ENCODE results near the gene SIL1. TPM values are rescaled to one million over a fixed set of nuclear protein-coding genes. Genes with fewer than 3 reads are reported as not detected.

SIL1 gene
- total RNA-seq, 4 donors from 2014 or later = 41.4 to 63.1 (median 52.8) TPM

DNA sequence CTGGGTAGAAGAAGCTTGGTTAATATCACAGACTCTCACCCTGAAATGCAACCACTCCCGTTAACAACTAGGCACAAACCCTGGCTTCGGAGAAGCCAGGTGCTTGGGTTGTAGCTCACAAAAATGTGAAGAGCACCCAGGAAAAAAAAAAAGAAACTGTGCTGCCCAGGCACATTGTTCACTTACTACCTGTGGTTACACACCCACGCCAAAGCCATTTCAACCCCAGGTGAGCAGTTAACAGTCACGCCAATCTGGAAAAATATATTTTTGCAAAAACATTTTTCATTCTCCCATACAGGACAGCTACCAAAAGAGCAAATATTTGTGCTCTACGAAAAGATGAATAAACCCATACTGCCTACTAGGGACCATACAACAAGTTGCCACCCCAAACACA is 49.2 kb downstream of the SIL1 start:
- H3K27ac ChIP-seq = no peak overlapping the region
- H3K4me3 ChIP-seq = no peak overlapping the region
- no peaks in the 10 kb centered on the region for H3K36me3 ChIP-seq
- DNase-seq (ENCODE audit: low spot score in 2 of 2) = no peak
- H3K4me1 ChIP-seq = peaks cover 0 to 51% (median 14%) of the 10 kb centered on the region in 4 donors
- H3K27me3 ChIP-seq = no peaks in the 10 kb centered on the region
- TF ChIP-seq, protein P1, sequence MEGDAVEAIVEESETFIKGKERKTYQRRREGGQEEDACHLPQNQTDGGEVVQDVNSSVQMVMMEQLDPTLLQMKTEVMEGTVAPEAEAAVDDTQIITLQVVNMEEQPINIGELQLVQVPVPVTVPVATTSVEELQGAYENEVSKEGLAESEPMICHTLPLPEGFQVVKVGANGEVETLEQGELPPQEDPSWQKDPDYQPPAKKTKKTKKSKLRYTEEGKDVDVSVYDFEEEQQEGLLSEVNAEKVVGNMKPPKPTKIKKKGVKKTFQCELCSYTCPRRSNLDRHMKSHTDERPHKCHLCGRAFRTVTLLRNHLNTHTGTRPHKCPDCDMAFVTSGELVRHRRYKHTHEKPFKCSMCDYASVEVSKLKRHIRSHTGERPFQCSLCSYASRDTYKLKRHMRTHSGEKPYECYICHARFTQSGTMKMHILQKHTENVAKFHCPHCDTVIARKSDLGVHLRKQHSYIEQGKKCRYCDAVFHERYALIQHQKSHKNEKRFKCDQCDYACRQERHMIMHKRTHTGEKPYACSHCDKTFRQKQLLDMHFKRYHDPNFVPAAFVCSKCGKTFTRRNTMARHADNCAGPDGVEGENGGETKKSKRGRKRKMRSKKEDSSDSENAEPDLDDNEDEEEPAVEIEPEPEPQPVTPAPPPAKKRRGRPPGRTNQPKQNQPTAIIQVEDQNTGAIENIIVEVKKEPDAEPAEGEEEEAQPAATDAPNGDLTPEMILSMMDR (IDR thresholded peaks at IDR 0.05) = no peak
- no peak for TF ChIP-seq POLR2A (IDR thresholded peaks at IDR 0.05)
- no peak for TF ChIP-seq EP300 (IDR thresholded peaks at IDR 0.05)
- WGBS, 2 donors = 83 to 85% methylated on average over 5 of the region's 5 CpGs
- no peaks in the 10 kb centered on the region for H3K9me3 ChIP-seq

DNA sequence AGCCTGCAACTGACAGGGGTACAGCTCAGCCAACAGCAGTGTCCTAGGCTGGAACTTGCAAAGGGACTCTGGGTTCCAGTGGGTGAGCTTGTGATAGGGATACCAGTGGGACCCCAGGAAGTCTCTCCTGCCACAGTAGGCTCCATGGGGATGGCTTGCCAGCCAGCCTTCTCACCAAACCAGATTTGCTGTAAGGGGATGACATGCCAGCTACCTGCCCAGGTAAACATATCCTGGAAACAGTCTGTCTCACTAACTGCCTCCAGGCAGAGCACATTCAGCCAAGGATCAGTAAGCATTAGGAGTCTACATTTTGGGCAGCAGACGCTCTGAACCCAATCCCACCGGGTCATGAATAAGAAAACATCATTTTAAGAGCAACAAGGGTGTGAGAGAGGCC is 49.9 kb downstream of the SIL1 start:
- TF ChIP-seq POLR2A (IDR thresholded peaks at IDR 0.05) (no peak), EP300 (IDR thresholded peaks at IDR 0.05) (no peak)
- TF ChIP-seq, protein P1 (IDR thresholded peaks at IDR 0.05) = no peak

DNA sequence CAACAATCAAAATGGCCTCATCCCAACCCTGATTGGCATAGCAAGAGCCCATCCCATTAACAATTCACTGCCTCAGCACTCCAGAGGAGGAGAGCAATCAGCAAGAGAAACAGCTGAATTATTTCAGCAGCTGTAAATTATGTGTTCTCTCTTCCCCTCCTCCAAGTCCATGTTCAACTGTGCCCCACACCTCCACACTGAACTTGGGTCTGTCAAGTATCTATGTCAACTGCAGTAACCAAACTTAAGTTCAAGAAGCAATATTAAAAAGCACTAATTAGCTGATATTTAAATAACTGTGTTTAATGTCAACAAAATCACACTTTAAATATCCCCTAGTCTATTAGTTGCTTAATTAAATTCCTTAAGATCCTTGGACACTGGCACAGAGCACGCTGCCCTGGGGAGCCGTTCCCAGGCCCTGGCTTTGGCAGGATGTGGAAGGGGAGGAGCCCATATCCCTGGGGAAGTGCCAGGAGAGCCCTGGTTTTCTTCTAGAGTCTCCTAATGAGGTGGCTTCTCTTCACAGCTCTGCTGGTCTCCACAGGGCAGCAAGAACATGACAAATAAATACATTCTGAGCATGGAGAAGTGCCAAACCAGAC is 50.6 kb downstream of the SIL1 start:
- peaks cover 0 to 54% (median 14%) of the 10 kb centered on the region in 4 donors for H3K4me1 ChIP-seq
- no peak overlapping the region for H3K27ac ChIP-seq
- TF ChIP-seq, protein P1 (IDR thresholded peaks at IDR 0.05) = no peak
- no peak for TF ChIP-seq POLR2A (IDR thresholded peaks at IDR 0.05)
- no peaks in the 10 kb centered on the region for H3K27me3 ChIP-seq
- no peak for DNase-seq (ENCODE audit: low spot score in 2 of 2)
- no peaks in the 10 kb centered on the region for H3K36me3 ChIP-seq
- no peak overlapping the region for H3K4me3 ChIP-seq
- WGBS, 2 donors = 14 to 15% methylated on average over 2 of the region's 2 CpGs
- no peaks in the 10 kb centered on the region for H3K9me3 ChIP-seq

More for the DNA sequence above, 49.9 kb downstream of the SIL1 start:
- Histone ChIP-seq H3K27ac (no peak overlapping the region), H3K4me1 (peaks cover 0 to 51% (median 14%) of the 10 kb centered on the region in 4 donors), H3K27me3 (no peaks in the 10 kb centered on the region), H3K36me3 (no peaks in the 10 kb centered on the region), H3K4me3 (no peak overlapping the region), H3K9me3 (no peaks in the 10 kb centered on the region)
- 65 to 69% methylated on average over 2 of the region's 2 CpGs for WGBS, 2 donors
- no peak for DNase-seq (ENCODE audit: low spot score in 2 of 2)

DNA sequence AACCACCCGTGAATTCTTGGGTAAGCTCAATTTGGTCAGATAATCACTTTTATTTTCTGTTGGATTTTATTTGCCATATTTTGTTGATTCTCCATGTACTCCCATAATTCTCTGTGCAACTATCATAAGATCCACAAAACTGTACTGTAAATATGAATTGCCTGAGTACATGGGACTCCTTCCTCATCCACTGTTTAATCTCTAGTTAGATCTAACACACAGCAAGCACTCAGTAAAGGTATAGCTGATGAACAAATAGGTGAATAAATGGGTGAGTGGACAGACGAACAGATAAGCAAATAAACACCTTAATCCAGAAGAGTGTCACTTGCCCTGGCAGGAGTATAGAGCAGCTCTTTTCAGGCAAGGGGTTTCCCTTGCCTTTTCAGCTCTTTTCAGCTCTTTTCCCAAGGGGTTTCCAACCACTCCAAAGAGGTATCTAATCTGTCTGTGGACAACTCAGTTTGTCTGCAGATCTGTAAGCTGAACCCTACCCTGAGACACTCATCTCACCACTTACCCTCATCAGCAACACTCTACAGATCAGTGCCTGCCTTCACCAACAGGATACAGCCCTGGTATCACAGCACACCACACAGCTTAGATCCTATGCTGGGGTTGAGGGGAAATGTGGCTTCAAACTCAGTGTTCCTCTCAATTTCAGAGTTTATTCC is 51.2 kb downstream of the SIL1 start:
- H3K9me3 ChIP-seq = no peaks in the 10 kb centered on the region
- no peak overlapping the region for H3K27ac ChIP-seq
- no peaks in the 10 kb centered on the region for H3K36me3 ChIP-seq
- no peak overlapping the region for H3K4me3 ChIP-seq
- no peaks in the 10 kb centered on the region for H3K27me3 ChIP-seq
- no peak for TF ChIP-seq EP300 (IDR thresholded peaks at IDR 0.05)
- TF ChIP-seq, protein P1 (IDR thresholded peaks at IDR 0.05) = no peak
- TF ChIP-seq POLR2A (IDR thresholded peaks at IDR 0.05) = no peak
- DNase-seq (ENCODE audit: low spot score in 2 of 2) = no peak
- WGBS, 2 donors = 43 to 84% methylated on average over 2 of the region's 2 CpGs
- peaks cover 0 to 61% (median 17%) of the 10 kb centered on the region in 4 donors for H3K4me1 ChIP-seq

DNA sequence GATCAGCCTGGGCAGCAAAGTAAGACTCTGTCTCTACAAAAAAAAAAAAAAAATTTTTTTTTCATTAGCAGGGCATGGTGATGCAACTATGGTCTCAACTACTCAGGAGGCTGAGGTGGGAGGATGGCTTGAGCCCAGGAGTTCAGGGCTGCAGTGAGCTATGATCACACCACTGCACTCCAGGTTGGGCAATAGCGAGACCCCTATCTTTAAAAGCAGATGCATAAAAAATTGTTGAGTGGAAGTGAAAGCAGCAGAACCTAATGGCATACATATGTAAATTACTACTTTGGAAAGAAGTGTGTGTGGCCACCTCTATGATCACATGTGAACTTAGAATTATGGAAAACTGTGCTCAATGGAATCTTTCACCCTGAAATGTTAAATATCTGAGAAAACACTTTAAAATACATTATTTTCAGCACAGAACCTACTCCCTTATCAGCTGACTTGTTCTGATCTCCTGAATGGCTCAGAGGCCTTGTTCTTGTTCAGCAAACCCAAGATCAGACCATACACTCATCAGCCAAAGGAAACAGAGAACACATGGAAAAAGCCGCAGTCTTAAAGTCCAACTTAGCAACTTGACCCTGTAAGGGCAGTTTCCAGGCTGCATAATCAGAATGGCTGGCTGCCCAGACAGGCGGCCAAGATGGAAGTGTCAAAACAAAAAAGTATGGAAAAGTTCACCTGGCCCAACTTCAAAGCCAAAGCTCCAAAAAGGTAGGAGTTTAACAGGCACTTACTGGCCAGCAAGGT is 56.5 kb downstream of the SIL1 start:
- TF ChIP-seq, protein P1 (IDR thresholded peaks at IDR 0.05) = no peak
- TF ChIP-seq POLR2A (IDR thresholded peaks at IDR 0.05) (no peak), EP300 (IDR thresholded peaks at IDR 0.05) (peak in 1 of 2 donors; percentile 66)
- Histone ChIP-seq H3K27me3 (no peaks in the 10 kb centered on the region), H3K36me3 (no peaks in the 10 kb centered on the region), H3K4me3 (no peak overlapping the region), H3K9me3 (no peaks in the 10 kb centered on the region), H3K4me1 (peaks cover 0 to 47% (median 24%) of the 10 kb centered on the region in 4 donors), H3K27ac (peak overlapping the region in 2 of 4 donors; percentile 30 to 48)
- DNase-seq (ENCODE audit: low spot score in 2 of 2) = peak in 1 of 2 donors; percentile 37
- WGBS, 2 donors = 23 to 29% methylated on average over 3 of the region's 3 CpGs
